Measurements from ENCODE around the gene COPS7B. TPM values are rescaled to one million over a fixed set of nuclear protein-coding genes. Genes with fewer than 3 reads are reported as not detected.

The COPS7B gene
- polyA plus RNA-seq, 3 donors, result 9.5 to 38.8 (median 11.9) TPM

DNA sequence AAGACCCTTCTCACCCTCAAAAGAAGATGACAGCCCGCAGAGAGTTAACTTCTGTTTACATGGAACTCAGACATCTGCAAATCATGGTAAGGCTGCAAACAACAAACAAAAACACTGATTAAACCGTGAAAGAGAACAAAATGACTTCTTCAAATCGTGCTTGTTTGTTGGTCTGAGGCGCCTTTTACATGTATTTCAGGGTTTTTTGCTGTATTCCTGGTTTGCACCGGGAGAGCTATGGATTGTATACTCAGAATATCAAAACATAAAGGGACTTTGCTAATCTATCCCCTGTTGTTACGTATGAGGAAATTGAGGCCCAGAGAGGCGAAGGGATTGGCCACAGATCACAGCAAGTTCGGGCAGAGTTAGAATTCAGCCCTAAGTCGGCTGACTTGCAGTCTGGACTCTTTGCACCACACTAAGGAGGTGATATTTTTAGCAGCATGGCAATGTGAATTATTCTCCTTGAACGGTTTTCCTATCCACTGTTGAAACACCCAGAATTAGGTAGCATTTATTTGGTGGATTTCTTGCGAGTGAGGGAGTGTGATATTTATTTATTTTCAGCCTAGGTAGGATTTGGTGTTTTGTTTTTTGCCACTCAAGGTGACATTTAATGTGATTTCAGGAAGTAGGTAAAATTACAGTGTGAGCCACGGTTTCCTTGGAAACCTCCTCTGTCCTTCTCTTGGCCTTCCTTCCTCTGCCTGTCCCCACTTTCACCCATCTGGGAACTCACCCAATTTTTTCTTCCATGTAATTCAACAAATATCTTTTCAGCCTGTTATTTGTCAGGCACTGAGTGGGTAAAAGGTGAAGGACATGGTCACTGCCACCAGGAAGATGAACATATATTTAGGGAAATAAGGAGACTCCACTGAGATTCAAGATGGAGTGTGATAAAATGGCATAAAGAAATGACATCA lies 4.2 kb upstream of the COPS7B start:
- TF ChIP-seq, protein P1, sequence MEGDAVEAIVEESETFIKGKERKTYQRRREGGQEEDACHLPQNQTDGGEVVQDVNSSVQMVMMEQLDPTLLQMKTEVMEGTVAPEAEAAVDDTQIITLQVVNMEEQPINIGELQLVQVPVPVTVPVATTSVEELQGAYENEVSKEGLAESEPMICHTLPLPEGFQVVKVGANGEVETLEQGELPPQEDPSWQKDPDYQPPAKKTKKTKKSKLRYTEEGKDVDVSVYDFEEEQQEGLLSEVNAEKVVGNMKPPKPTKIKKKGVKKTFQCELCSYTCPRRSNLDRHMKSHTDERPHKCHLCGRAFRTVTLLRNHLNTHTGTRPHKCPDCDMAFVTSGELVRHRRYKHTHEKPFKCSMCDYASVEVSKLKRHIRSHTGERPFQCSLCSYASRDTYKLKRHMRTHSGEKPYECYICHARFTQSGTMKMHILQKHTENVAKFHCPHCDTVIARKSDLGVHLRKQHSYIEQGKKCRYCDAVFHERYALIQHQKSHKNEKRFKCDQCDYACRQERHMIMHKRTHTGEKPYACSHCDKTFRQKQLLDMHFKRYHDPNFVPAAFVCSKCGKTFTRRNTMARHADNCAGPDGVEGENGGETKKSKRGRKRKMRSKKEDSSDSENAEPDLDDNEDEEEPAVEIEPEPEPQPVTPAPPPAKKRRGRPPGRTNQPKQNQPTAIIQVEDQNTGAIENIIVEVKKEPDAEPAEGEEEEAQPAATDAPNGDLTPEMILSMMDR (IDR thresholded peaks at IDR 0.05), result no peak
- Mint-ChIP-seq H3K36me3 (peaks cover 3 to 5% of the 10 kb centered on the region in 2 donors), H3K27me3 (ENCODE audit: low read depth in 3 of 3) (peaks cover 4 to 13% (median 7%) of the 10 kb centered on the region in 3 donors), H3K4me3 (peak overlapping the region; percentile 97 to 98), H3K4me1 (peaks cover 42% of the 10 kb centered on the region), H3K9me3 (peaks cover 0 to 3% (median 0%) of the 10 kb centered on the region in 7 donors), H3K27ac (peak overlapping the region; percentile 93 to 98 (median 97))
- peak overlapping the region; percentile 81 to 97 (median 94) for H3K4me3 ChIP-seq (replicated peaks in 1 of 3; ENCODE audit: low read depth in 2 of 3, low read length in 3 of 3)
- intact Hi-C loops (cut with micrococcal nuclease), result loop anchor here (2.0 to 10.0 kb wide), 7 partner anchors 75 to 769 kb away; partner anchors contain the start of genes PTMA (in 2 of the 2), EIF4E2 (in 1 of the 2), NCL (in 1 of the 2) and TIGD1 (in 1 of the 2)
- peaks cover 30 to 44% of the 10 kb centered on the region in 2 donors for H3K4me1 ChIP-seq (ENCODE audit: control insufficient read depth in 1 of 2, insufficient read depth in 2 of 2, low read length in 2 of 2)
- H3K27ac ChIP-seq (ENCODE audit: low read depth in 1 of 2, low read length in 2 of 2), result peak overlapping the region; percentile 33 to 86
- no peaks in the 10 kb centered on the region for H3K9me3 ChIP-seq (replicated peaks in 1 of 2; ENCODE audit: control insufficient read depth in 1 of 2, insufficient read depth in 1 of 2, low read length in 2 of 2)
- peak overlapping the region; percentile 75 for H3K9ac ChIP-seq (ENCODE audit: insufficient read depth, low read length, poor library complexity, severe bottlenecking)
- 0% methylated on average over 1 of the region's 12 CpGs for WGBS (ENCODE audit: insufficient coverage)
- H2AFZ ChIP-seq (ENCODE audit: insufficient read depth, low read depth, low read length, poor library complexity, severe bottlenecking), result peak overlapping the region; percentile 84
- peaks cover 75% of the 10 kb centered on the region for H3K79me2 ChIP-seq (ENCODE audit: insufficient read depth, low read length)
- peak; percentile 12 to 55 (median 48) for DNase-seq
- peaks cover 0 to 9% of the 10 kb centered on the region in 2 donors for H3K27me3 ChIP-seq (ENCODE audit: control insufficient read depth in 2 of 2, insufficient read depth in 2 of 2, low read length in 2 of 2)
- H3K4me2 ChIP-seq (replicated peaks; ENCODE audit: extremely low read depth, low read length, poor library complexity, severe bottlenecking), result peak overlapping the region; percentile 80
- peaks cover 13% of the 10 kb centered on the region for H4K20me1 ChIP-seq (ENCODE audit: insufficient read depth, low read length)
- peaks cover 0 to 6% of the 10 kb centered on the region in 2 donors for H3K36me3 ChIP-seq (replicated peaks in 1 of 2; ENCODE audit: control insufficient read depth in 1 of 2, insufficient read depth in 2 of 2, low read length in 2 of 2)

DNA sequence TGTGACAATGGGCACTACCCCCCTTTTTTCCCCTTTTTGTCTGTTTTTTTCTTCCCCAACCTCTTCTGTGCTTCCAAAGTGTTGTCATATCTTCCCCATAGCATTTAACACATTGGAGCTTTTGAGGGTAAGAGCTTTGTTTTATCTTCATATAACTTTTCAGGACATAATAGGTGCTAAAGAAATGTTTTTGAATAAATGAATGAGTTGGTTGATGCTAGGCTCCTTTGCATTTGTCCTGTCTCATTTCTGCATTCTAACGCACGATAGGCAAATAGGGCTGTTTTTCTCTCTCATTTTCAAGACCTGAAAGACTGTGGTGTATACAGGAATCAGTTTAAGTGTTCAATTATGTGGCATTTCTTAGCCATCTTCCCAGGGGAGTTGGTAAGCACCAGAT lies 832 bp upstream of the COPS7B start:
- peak overlapping the region in 1 of 3 experiments; percentile 88 for H3K4me3 ChIP-seq (replicated peaks in 1 of 3; ENCODE audit: low read depth in 2 of 3, low read length in 3 of 3)
- TF ChIP-seq, protein P1 (IDR thresholded peaks at IDR 0.05), result no peak

More for the DNA sequence above, 832 bp upstream of the COPS7B start:
- Histone ChIP-seq H4K20me1 (ENCODE audit: insufficient read depth, low read length) (peaks cover 30% of the 10 kb centered on the region), H3K27me3 (ENCODE audit: control insufficient read depth in 2 of 2, insufficient read depth in 2 of 2, low read length in 2 of 2) (peaks cover 0 to 2% of the 10 kb centered on the region in 2 donors), H3K4me2 (replicated peaks; ENCODE audit: extremely low read depth, low read length, poor library complexity, severe bottlenecking) (peak overlapping the region; percentile 81), H3K79me2 (ENCODE audit: insufficient read depth, low read length) (peaks cover 78% of the 10 kb centered on the region), H3K9me3 (replicated peaks in 1 of 2; ENCODE audit: control insufficient read depth in 1 of 2, insufficient read depth in 1 of 2, low read length in 2 of 2) (no peaks in the 10 kb centered on the region), H3K9ac (ENCODE audit: insufficient read depth, low read length, poor library complexity, severe bottlenecking) (no peak overlapping the region), H2AFZ (ENCODE audit: insufficient read depth, low read depth, low read length, poor library complexity, severe bottlenecking) (peak overlapping the region; percentile 83), H3K4me1 (ENCODE audit: control insufficient read depth in 1 of 2, insufficient read depth in 2 of 2, low read length in 2 of 2) (peaks cover 26 to 44% of the 10 kb centered on the region in 2 donors), H3K27ac (ENCODE audit: low read depth in 1 of 2, low read length in 2 of 2) (peak overlapping the region in 1 of 2 donors; percentile 70), H3K36me3 (replicated peaks in 1 of 2; ENCODE audit: control insufficient read depth in 1 of 2, insufficient read depth in 2 of 2, low read length in 2 of 2) (peaks cover 14 to 22% of the 10 kb centered on the region in 2 donors)
- Mint-ChIP-seq H3K36me3 (peaks cover 18 to 21% of the 10 kb centered on the region in 2 donors), H3K27me3 (ENCODE audit: low read depth in 3 of 3) (peaks cover 2 to 7% (median 4%) of the 10 kb centered on the region in 3 donors), H3K27ac (no peak overlapping the region), H3K4me1 (peaks cover 40% of the 10 kb centered on the region), H3K4me3 (no peak overlapping the region), H3K9me3 (peaks cover 0 to 3% (median 0%) of the 10 kb centered on the region in 7 donors)
- no peak for DNase-seq
- no CpG with 5 or more reads among the region's 2 CpGs for WGBS (ENCODE audit: insufficient coverage)
- intact Hi-C loops (cut with micrococcal nuclease), result loop anchor here (5.0 to 10.0 kb wide), 3 partner anchors 81 to 177 kb away; partner anchors contain the start of genes DIS3L2 (in 2 of the 2) and PTMA (in 1 of the 2)

All from CD14-positive monocyte (primary cell).